Glutamatergic neuron (in vitro differentiated cells): Measurements from ENCODE around the gene NAP1L4. TPM values are rescaled to one million over a fixed set of nuclear protein-coding genes. Genes with fewer than 3 reads are reported as not detected.

Experiments
- DNase-seq: peaks from one replicate; pipeline ENCODE4 v3.0.0; 2022
- H3K27ac Mint-ChIP-seq: one replicate; pipeline ENCODE4 v1.8.0; 2020; ENCODE audit warnings: mild to moderate bottlenecking, mixed read lengths, inconsistent platforms; ENCODE audit not compliant: unreplicated experiment
- H3K27me3 Mint-ChIP-seq: one replicate; pipeline ENCODE4 v1.8.0; 2020; ENCODE audit warnings: mild to moderate bottlenecking, moderate library complexity, mixed read lengths, inconsistent platforms; ENCODE audit not compliant: unreplicated experiment
- H3K36me3 Mint-ChIP-seq: one replicate; pipeline ENCODE4 v1.8.0; 2020; ENCODE audit warnings: mild to moderate bottlenecking, mixed read lengths, inconsistent platforms; ENCODE audit not compliant: unreplicated experiment
- H3K4me1 Mint-ChIP-seq: one replicate; pipeline ENCODE4 v1.8.0; 2020; ENCODE audit warnings: mild to moderate bottlenecking, low read depth, mixed read lengths, inconsistent platforms; ENCODE audit not compliant: unreplicated experiment
- H3K4me3 Mint-ChIP-seq: one replicate; pipeline ENCODE4 v1.8.0; 2020; ENCODE audit warnings: mild to moderate bottlenecking, mixed read lengths, inconsistent platforms; ENCODE audit not compliant: unreplicated experiment
- H3K9me3 Mint-ChIP-seq: one replicate; pipeline ENCODE4 v1.8.0; 2020; ENCODE audit warnings: mild to moderate bottlenecking, moderate library complexity, mixed read lengths, inconsistent platforms; ENCODE audit not compliant: unreplicated experiment
- CTCF ChIP-seq: fragments of 200-600 bp; sonication (generic); IDR thresholded peaks from one replicate; pipeline ENCODE4 v1.5.0; 2021; ENCODE audit not compliant: partially characterized antibody, unreplicated experiment
- long read RNA-seq: library from polyadenylated mRNA; unstranded; transcript quantifications from one replicate; pipeline ENCODE4 v2.0.0, GENCODE V29; 2020; ENCODE audit not compliant: unreplicated experiment
- total RNA-seq: library from RNA; stranded (reverse); fragmentation: NEBNext Ultra II Directional; extraction: Animal tissue kit (Norgen Biotek cat#: 25700); gene quantifications from one replicate; pipeline ENCODE4 v1.2.1, GENCODE V29; 2021; ENCODE audit not compliant: unreplicated experiment

Gene NAP1L4
- 209 TPM for total RNA-seq
- long read RNA-seq, transcript NAP1L4-201 (16 exons, 2,511 nt), result minor isoform, 8 of 133 reads
- long read RNA-seq, transcript NAP1L4-222 (15 exons, 2,479 nt), result major isoform, 70 of 133 reads
- long read RNA-seq, partial matches to known transcripts, result 15 of 133 reads
- long read RNA-seq, other reads (novel, unspliced or antisense), result 38 of 133 reads

GRCh38 chr11:2992234-2992996 lies at the start of gene NAP1L4:
Gene NAP1L4, minus strand, starts transcription at chr11:2992329. Its CDS starts 13,109 bp downstream, at chr11:2979220.
- H3K27me3 Mint-ChIP-seq, result peaks cover 4% of the 10 kb centered on the region
- H3K27ac Mint-ChIP-seq, result peak within 1 kb of the TSS; percentile 97
- no peaks in the 10 kb centered on the region for H3K36me3 Mint-ChIP-seq
- H3K9me3 Mint-ChIP-seq, result peaks cover 8% of the 10 kb centered on the region
- H3K4me3 Mint-ChIP-seq, result peak within 1 kb of the TSS; percentile 99
- no peak for TF ChIP-seq CTCF
- DNase-seq, result peak; percentile 98
- peaks cover 25% of the 10 kb centered on the region for H3K4me1 Mint-ChIP-seq

- H3K9me3 Mint-ChIP-seq, result peaks cover 2% of the 10 kb centered on the region
- TF ChIP-seq CTCF, result no peak
- DNase-seq, result no peak
- no peak overlapping the region for H3K4me3 Mint-ChIP-seq
- no peak overlapping the region for H3K27ac Mint-ChIP-seq
- H3K27me3 Mint-ChIP-seq, result peaks cover 4% of the 10 kb centered on the region
- peaks cover 4% of the 10 kb centered on the region for H3K4me1 Mint-ChIP-seq
- no peaks in the 10 kb centered on the region for H3K36me3 Mint-ChIP-seq
These were observed 48.8 kb upstream of the NAP1L4 start for GRCh38 chr11:3040881-3041280.

- Mint-ChIP-seq H3K36me3 (no peaks in the 10 kb centered on the region), H3K4me3 (no peak overlapping the region), H3K27ac (no peak overlapping the region), H3K27me3 (peaks cover 4% of the 10 kb centered on the region), H3K4me1 (no peaks in the 10 kb centered on the region), H3K9me3 (no peaks in the 10 kb centered on the region)
- DNase-seq, result no peak
- no peak for TF ChIP-seq CTCF
These were observed 45.8 kb upstream of the NAP1L4 start for GRCh38 chr11:3037945-3038271.

GRCh38 chr11:3037040-3037944 lies 45.2 kb upstream of the NAP1L4 start:
- Mint-ChIP-seq H3K4me1 (no peaks in the 10 kb centered on the region), H3K4me3 (peak overlapping the region; percentile 1), H3K27me3 (peaks cover 7% of the 10 kb centered on the region), H3K9me3 (no peaks in the 10 kb centered on the region), H3K36me3 (no peaks in the 10 kb centered on the region), H3K27ac (no peak overlapping the region)
- TF ChIP-seq CTCF, result peak; percentile 85
- peak; percentile 91 for DNase-seq

- peak overlapping the region; percentile 15 for H3K27ac Mint-ChIP-seq
- no peak for DNase-seq
- H3K4me3 Mint-ChIP-seq, result no peak overlapping the region
- H3K36me3 Mint-ChIP-seq, result peaks cover under 1% of the 10 kb centered on the region
- H3K4me1 Mint-ChIP-seq, result peaks cover under 1% of the 10 kb centered on the region
- TF ChIP-seq CTCF, result no peak
- no peaks in the 10 kb centered on the region for H3K9me3 Mint-ChIP-seq
- H3K27me3 Mint-ChIP-seq, result peaks cover 8% of the 10 kb centered on the region
These were observed 44.3 kb upstream of the NAP1L4 start for GRCh38 chr11:3036419-3036818.
